ENCODE data around the gene RABEPK.
A peak's percentile ranks its signal among the peaks of the same experiment; 100 is the strongest.
"Not testable (repeated sequence)": the region's sequence is repeated elsewhere in the genome, so short reads cannot be mapped to it uniquely, and the experiment has no call there.

RABEPK gene

GRCh38 chr9:125200216-125201047 lies at the start of gene RABEPK:
Gene RABEPK (plus strand): TSS chr9:125200542. CDS start chr9:125203014, 2,472 bp downstream.
- DNase-seq: peak; percentile 95

- no peak for DNase-seq
These were observed 48.6 kb upstream of the RABEPK start for GRCh38 chr9:125151730-125152129.

GRCh38 chr9:125153712-125154367 lies 46.5 kb upstream of the RABEPK start:
- peak; percentile 11 for DNase-seq

- no peak for DNase-seq
These were observed 43.8 kb upstream of the RABEPK start for GRCh38 chr9:125156551-125156950.

- DNase-seq: no peak
These were observed 39.6 kb upstream of the RABEPK start for GRCh38 chr9:125160750-125161149.

- peak; percentile 38 for DNase-seq
These were observed 38.9 kb upstream of the RABEPK start for GRCh38 chr9:125161284-125161918.

GRCh38 chr9:125162891-125163290 lies 37.5 kb upstream of the RABEPK start:
- DNase-seq: not testable (repeated sequence)

GRCh38 chr9:125166762-125167161 lies 33.6 kb upstream of the RABEPK start:
- DNase-seq: no peak

GRCh38 chr9:125169895-125170294 lies 30.4 kb upstream of the RABEPK start:
- no peak for DNase-seq

- peak; percentile 29 for DNase-seq
These were observed 28.1 kb upstream of the RABEPK start for GRCh38 chr9:125172031-125172755.

- peak; percentile 36 for DNase-seq
These were observed 23.7 kb upstream of the RABEPK start for GRCh38 chr9:125176636-125177035.

GRCh38 chr9:125177888-125178287 lies 22.5 kb upstream of the RABEPK start:
- no peak for DNase-seq

- not testable (repeated sequence) for DNase-seq
These were observed 20.6 kb upstream of the RABEPK start for GRCh38 chr9:125179776-125180175.

- DNase-seq: no peak
These were observed 19.5 kb upstream of the RABEPK start for GRCh38 chr9:125180876-125181275.

- not testable (repeated sequence) for DNase-seq
These were observed 18.6 kb upstream of the RABEPK start for GRCh38 chr9:125181756-125182155.

- DNase-seq: peak; percentile 51
These were observed 17.3 kb upstream of the RABEPK start for GRCh38 chr9:125183054-125183453.

- DNase-seq: no peak
These were observed 16.8 kb upstream of the RABEPK start for GRCh38 chr9:125183561-125183960.

GRCh38 chr9:125189011-125189360 lies 11.4 kb upstream of the RABEPK start:
- DNase-seq: peak; percentile 2

GRCh38 chr9:125189361-125190289 lies 10.7 kb upstream of the RABEPK start, which contains the start of gene PPP6C:
Gene PPP6C (minus strand): TSS chr9:125189803. CDS start chr9:125189718, 85 bp downstream.
- peak; percentile 96 for DNase-seq

- peak; percentile 5 for DNase-seq
These were observed 10.0 kb upstream of the RABEPK start for GRCh38 chr9:125190361-125190801.

- DNase-seq: not testable (repeated sequence)
These were observed 5.9 kb upstream of the RABEPK start for GRCh38 chr9:125194466-125194865.

GRCh38 chr9:125195591-125195990 lies 4.8 kb upstream of the RABEPK start:
- not testable (repeated sequence) for DNase-seq

Data from fibroblast of skin of right biceps (primary cell).